Activated naive CD4-positive, alpha-beta T cell treated with anti-CD3 and anti-CD28 coated beads for 36 hours (primary cell): Measurements from ENCODE around the gene ARHGAP6. TPM values are rescaled to one million over a fixed set of nuclear protein-coding genes. Genes with fewer than 3 reads are reported as not detected.
"Not testable (repeated sequence)": the region's sequence is repeated elsewhere in the genome, so short reads cannot be mapped to it uniquely, and the experiment has no call there.

Experiments used
- CTCF ChIA-PET: fragments of 350-600 bp; sonication (Branson Sonifier 250); formaldehyde crosslinking; loops from one replicate; lab custom pipeline; 2021; ENCODE audit warnings: antibody characterized with exemption; lab: Charles Lee
- DNase-seq: peaks from one replicate; pipeline ENCODE4 v3.0.0-alpha.2; 2020
- H3K27ac Mint-ChIP-seq: one replicate; pipeline ENCODE4 v1.8.0; 2021; ENCODE audit warnings: mild to moderate bottlenecking, mixed read lengths
- H3K27me3 Mint-ChIP-seq: one replicate; pipeline ENCODE4 v1.8.0; 2021; ENCODE audit warnings: low read depth, mixed read lengths
- H3K36me3 Mint-ChIP-seq: one replicate; pipeline ENCODE4 v1.8.0; 2021; ENCODE audit warnings: low read depth, mixed read lengths
- H3K4me1 Mint-ChIP-seq: one replicate; pipeline ENCODE4 v1.8.0; 2021; ENCODE audit warnings: low read depth, mixed read lengths
- H3K4me3 Mint-ChIP-seq: one replicate; pipeline ENCODE4 v1.8.0; 2021; ENCODE audit warnings: mild to moderate bottlenecking, moderate library complexity, mixed read lengths
- H3K9me3 Mint-ChIP-seq: one replicate; pipeline ENCODE4 v1.8.0; 2021; ENCODE audit warnings: mixed read lengths
- intact Hi-C: fragments of 100-400 bp; cut with micrococcal nuclease; formaldehyde crosslinking; loops from one replicate; pipeline ENCODE4 v1.15.1; 2023
- total RNA-seq, 2 experiments: library from RNA; stranded (reverse); gene quantifications; one replicate each; pipeline ENCODE4 v1.2.3, GENCODE V29; 2021

ARHGAP6 gene
- total RNA-seq, 2 experiments from 2014 or later = not detected

- Mint-ChIP-seq H3K27me3 (peaks cover 5% of the 10 kb centered on the region), H3K27ac (no peak overlapping the region), H3K9me3 (no peaks in the 10 kb centered on the region), H3K36me3 (no peaks in the 10 kb centered on the region), H3K4me1 (peaks cover 2% of the 10 kb centered on the region), H3K4me3 (no peak overlapping the region)
- intact Hi-C loops = loop anchor here (1.0 to 5.0 kb wide), 3 partner anchors 415 to 948 kb away; no protein-coding TSS in a partner anchor
- no peak for DNase-seq
- CTCF ChIA-PET = interaction anchor here (0.5 to 2.9 kb wide), 8 partner anchors 15 to 951 kb away, joined by 3 to 16 read pairs (median 4); no protein-coding TSS in a partner anchor
These were observed 528.1 kb downstream of the ARHGAP6 start for GRCh38 chrX:11137543-11138139.

DNA sequence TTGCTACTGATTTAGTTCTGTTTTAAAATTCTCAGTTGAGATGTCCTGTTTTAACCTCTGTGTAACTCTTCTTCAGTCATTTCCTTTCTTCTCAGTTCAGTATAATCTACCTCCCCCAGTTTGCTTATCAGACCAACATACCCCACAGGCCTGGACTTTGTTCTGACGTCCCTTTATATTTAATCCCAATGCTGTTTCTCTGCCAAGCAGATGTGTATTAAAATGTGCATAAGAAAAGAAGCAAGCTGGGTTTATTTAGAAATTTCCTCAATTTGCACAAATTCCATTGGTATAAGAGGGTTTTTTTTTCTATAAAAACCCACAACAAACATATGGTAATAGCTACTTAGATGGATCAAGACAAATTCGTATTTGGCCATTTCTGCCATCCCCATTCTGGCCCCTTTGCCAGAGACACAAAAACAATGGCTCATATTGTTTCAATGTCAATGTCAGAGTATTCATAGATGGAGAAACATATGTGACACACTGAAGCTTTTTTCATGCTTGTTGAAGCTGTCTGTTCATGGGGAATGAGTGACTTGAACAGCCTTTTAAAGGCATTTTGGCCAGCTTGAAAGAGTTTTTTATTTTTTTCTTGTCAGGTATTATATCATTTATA, 530.0 kb downstream of the ARHGAP6 start:
- no peaks in the 10 kb centered on the region for H3K9me3 Mint-ChIP-seq
- no peak for DNase-seq
- H3K4me1 Mint-ChIP-seq = peaks cover 2% of the 10 kb centered on the region
- CTCF ChIA-PET = interaction anchor here (0.6 to 2.9 kb wide), 5 partner anchors 27 to 946 kb away, joined by 3 to 16 read pairs (median 3); no protein-coding TSS in a partner anchor
- peaks cover 5% of the 10 kb centered on the region for H3K27me3 Mint-ChIP-seq
- H3K27ac Mint-ChIP-seq = no peak overlapping the region
- H3K4me3 Mint-ChIP-seq = no peak overlapping the region
- intact Hi-C loops = loop anchor here (2.0 to 5.0 kb wide), 2 partner anchors 413 to 518 kb away; no protein-coding TSS in a partner anchor
- H3K36me3 Mint-ChIP-seq = peaks cover 2% of the 10 kb centered on the region

- H3K4me3 Mint-ChIP-seq = no peak overlapping the region
- peaks cover 2% of the 10 kb centered on the region for H3K36me3 Mint-ChIP-seq
- CTCF ChIA-PET = no interaction called here
- intact Hi-C loops = no loop called here
- H3K27me3 Mint-ChIP-seq = no peaks in the 10 kb centered on the region
- H3K9me3 Mint-ChIP-seq = no peaks in the 10 kb centered on the region
- DNase-seq = no peak
- no peaks in the 10 kb centered on the region for H3K4me1 Mint-ChIP-seq
- H3K27ac Mint-ChIP-seq = no peak overlapping the region
These were observed 534.6 kb downstream of the ARHGAP6 start for GRCh38 chrX:11131146-11131545.

- intact Hi-C loops = no loop called here
These were observed 535.6 kb downstream of the ARHGAP6 start for GRCh38 chrX:11130136-11130535.

GRCh38 chrX:11129534-11130105, 536.1 kb downstream of the ARHGAP6 start:
- CTCF ChIA-PET = no interaction called here
- no peak overlapping the region for H3K4me3 Mint-ChIP-seq
- intact Hi-C loops = no loop called here
- H3K4me1 Mint-ChIP-seq = no peaks in the 10 kb centered on the region
- peaks cover 2% of the 10 kb centered on the region for H3K36me3 Mint-ChIP-seq
- no peak for DNase-seq
- H3K27ac Mint-ChIP-seq = no peak overlapping the region
- no peaks in the 10 kb centered on the region for H3K27me3 Mint-ChIP-seq
- H3K9me3 Mint-ChIP-seq = no peaks in the 10 kb centered on the region

More at GRCh38 chrX:11130136-11130535, 535.6 kb downstream of the ARHGAP6 start:
- Mint-ChIP-seq H3K27me3 (no peaks in the 10 kb centered on the region), H3K9me3 (no peaks in the 10 kb centered on the region), H3K4me3 (no peak overlapping the region), H3K4me1 (no peaks in the 10 kb centered on the region), H3K36me3 (peaks cover 2% of the 10 kb centered on the region), H3K27ac (no peak overlapping the region)
- CTCF ChIA-PET = no interaction called here
- no peak for DNase-seq

- no peaks in the 10 kb centered on the region for H3K4me1 Mint-ChIP-seq
- H3K4me3 Mint-ChIP-seq = no peak overlapping the region
- H3K9me3 Mint-ChIP-seq = no peaks in the 10 kb centered on the region
- H3K27me3 Mint-ChIP-seq = no peaks in the 10 kb centered on the region
- DNase-seq = no peak
- CTCF ChIA-PET = no interaction called here
- no peak overlapping the region for H3K27ac Mint-ChIP-seq
- intact Hi-C loops = no loop called here
- H3K36me3 Mint-ChIP-seq = peaks cover 14% of the 10 kb centered on the region
These were observed 540.7 kb downstream of the ARHGAP6 start for GRCh38 chrX:11125060-11125459.

- Mint-ChIP-seq H3K4me1 (no peaks in the 10 kb centered on the region), H3K27me3 (no peaks in the 10 kb centered on the region), H3K4me3 (no peak overlapping the region), H3K9me3 (no peaks in the 10 kb centered on the region), H3K27ac (no peak overlapping the region), H3K36me3 (peaks cover 16% of the 10 kb centered on the region)
- DNase-seq = no peak
- intact Hi-C loops = no loop called here
- CTCF ChIA-PET = no interaction called here
These were observed 541.6 kb downstream of the ARHGAP6 start for GRCh38 chrX:11124112-11124511.

DNA sequence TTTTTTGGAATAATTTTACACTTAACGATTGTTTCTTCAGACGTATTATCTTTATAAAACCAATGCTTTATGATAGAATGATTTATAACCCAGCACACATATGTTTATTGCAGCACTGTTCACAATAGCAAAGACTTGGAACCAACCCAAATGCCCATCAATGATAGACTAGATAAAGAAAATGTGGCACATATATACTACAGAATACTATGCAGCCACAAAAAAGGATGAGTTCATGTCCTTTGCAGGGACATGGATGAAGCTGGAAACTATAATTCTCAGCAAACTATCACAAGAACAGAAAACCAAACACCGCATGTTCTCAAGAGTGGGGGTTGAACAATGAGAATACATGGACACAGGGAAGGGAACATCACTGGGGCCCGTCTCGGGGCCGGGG, 542.6 kb downstream of the ARHGAP6 start:
- intact Hi-C loops, DNase-seq, H3K27me3 Mint-ChIP-seq, H3K4me1 Mint-ChIP-seq, H3K4me3 Mint-ChIP-seq, H3K9me3 Mint-ChIP-seq, H3K27ac Mint-ChIP-seq: not testable (repeated sequence)
- peaks cover 18% of the 10 kb centered on the region for H3K36me3 Mint-ChIP-seq
- CTCF ChIA-PET = interaction anchor here (0.7 kb wide), 1 partner anchor 14 kb away, joined by 4 read pairs; no protein-coding TSS in a partner anchor

- no peak for DNase-seq
- H3K4me3 Mint-ChIP-seq = no peak overlapping the region
- no peaks in the 10 kb centered on the region for H3K9me3 Mint-ChIP-seq
- no peak overlapping the region for H3K27ac Mint-ChIP-seq
- H3K36me3 Mint-ChIP-seq = peaks cover 29% of the 10 kb centered on the region
- H3K4me1 Mint-ChIP-seq = no peaks in the 10 kb centered on the region
- H3K27me3 Mint-ChIP-seq = no peaks in the 10 kb centered on the region
- intact Hi-C loops = loop anchor here (10.0 kb wide), 1 partner anchor 1675 kb away; the partner anchor contains the start of gene PRPS2
- CTCF ChIA-PET = no interaction called here
These were observed 546.3 kb downstream of the ARHGAP6 start for GRCh38 chrX:11119313-11119943.

DNA sequence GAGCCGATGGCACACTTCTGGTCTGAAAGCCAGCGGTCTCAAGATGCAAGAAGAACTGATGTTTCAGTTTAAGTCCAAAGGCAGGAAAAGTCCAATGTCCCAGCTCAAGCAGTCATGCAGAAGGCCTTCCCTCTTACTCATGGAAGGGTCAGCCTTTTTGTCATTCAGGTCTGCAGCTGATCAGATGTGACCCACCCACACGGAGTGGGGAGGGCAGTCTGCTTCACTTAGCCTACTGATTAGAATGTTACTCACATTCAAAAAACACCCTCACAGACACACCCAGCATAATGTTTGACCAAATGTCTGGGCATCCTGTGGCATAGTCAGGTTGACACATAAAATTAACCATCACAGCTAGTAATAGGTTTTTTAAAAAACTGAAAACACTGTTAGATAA, 548.0 kb downstream of the ARHGAP6 start:
- Mint-ChIP-seq H3K4me1 (peaks cover 11% of the 10 kb centered on the region), H3K36me3 (peaks cover 31% of the 10 kb centered on the region), H3K27me3 (no peaks in the 10 kb centered on the region), H3K27ac (no peak overlapping the region), H3K4me3 (no peak overlapping the region), H3K9me3 (no peaks in the 10 kb centered on the region)
- no peak for DNase-seq
- CTCF ChIA-PET = no interaction called here
- intact Hi-C loops = loop anchor here (10.0 kb wide), 1 partner anchor 1677 kb away; the partner anchor contains the start of gene PRPS2

DNA sequence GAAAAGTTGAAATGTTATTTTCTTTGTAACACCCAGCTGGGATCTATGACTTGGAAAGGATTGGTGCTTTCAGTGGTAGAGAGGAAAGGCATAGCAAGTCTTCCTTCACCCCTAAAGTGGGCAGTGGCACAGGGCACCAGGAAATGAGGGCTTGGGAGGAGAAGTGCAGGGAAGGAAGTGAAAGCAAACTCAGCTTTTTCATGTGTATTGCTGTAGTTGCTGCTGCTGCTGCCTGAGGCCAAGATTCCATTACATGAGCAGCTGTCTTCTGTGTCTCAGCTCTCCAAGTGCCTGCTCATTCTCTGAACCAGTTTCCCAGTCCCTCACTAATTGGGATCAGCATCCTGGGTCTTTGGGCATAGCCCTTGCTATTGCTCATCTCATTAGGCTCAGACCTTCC, 552.0 kb downstream of the ARHGAP6 start:
- Mint-ChIP-seq H3K9me3 (no peaks in the 10 kb centered on the region), H3K27ac (peak overlapping the region; percentile 75), H3K36me3 (peaks cover 17% of the 10 kb centered on the region), H3K27me3 (no peaks in the 10 kb centered on the region), H3K4me3 (no peak overlapping the region), H3K4me1 (peaks cover 19% of the 10 kb centered on the region)
- CTCF ChIA-PET = no interaction called here
- no peak for DNase-seq
- intact Hi-C loops = loop anchor here (5.0 to 10.0 kb wide), 2 partner anchors 1101 to 1681 kb away; partner anchors contain the start of gene PRPS2

DNA sequence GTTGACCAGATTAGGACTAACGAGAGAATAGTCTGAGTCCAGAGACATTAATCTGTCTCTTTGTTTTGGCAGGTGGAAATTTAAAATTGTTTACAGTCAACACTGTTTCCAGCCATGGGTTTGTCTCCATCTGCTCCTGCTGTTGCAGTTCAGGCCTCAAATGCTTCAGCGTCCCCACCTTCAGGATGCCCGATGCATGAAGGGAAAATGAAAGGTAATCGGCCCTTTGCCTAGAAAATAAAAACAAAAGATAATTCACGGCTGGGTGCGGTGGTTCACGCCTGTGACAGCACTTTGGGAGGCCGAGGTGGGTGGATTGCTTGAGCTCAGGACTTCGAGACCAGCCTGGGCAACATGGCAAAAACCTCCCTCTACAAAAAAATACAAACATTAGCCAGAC, 553.8 kb downstream of the ARHGAP6 start:
- intact Hi-C loops = loop anchor here (1.0 to 10.0 kb wide), 3 partner anchors 647 to 1683 kb away; partner anchors contain the start of gene PRPS2
- Mint-ChIP-seq H3K27ac (peak overlapping the region; percentile 93), H3K36me3 (peaks cover 14% of the 10 kb centered on the region), H3K27me3 (no peaks in the 10 kb centered on the region), H3K4me3 (no peak overlapping the region), H3K9me3 (no peaks in the 10 kb centered on the region), H3K4me1 (peaks cover 19% of the 10 kb centered on the region)
- no peak for DNase-seq
- CTCF ChIA-PET = no interaction called here
